Activated CD4-positive, alpha-beta T cell treated with anti-CD3 and anti-CD28 coated beads, Interleukin-2, amount 10 ng/mL, durations not matched to agents 24 days and 14 days (primary cell): ENCODE data around the gene KRTAP4-8. TPM values are rescaled to one million over a fixed set of nuclear protein-coding genes. Genes with fewer than 3 reads are reported as not detected.

ENCODE experiments used
- total RNA-seq: library from RNA; stranded (reverse); gene quantifications from 2 replicates; pipeline ENCODE4 v1.2.3, GENCODE V29; 2022

KRTAP4-8 gene
- total RNA-seq, 1 donor from 2014 or later = not detected

Other genes with a start within 250 kb of the KRTAP4-8 start
- not detected in 2 replicates for gene KRT12, start 230.9 kb downstream of the KRTAP4-8 start, total RNA-seq
- gene KRT20, start 212.9 kb downstream of the KRTAP4-8 start, total RNA-seq = not detected in 2 replicates
- not detected in 2 replicates for gene KRT23, start 160.5 kb downstream of the KRTAP4-8 start, total RNA-seq
- gene KRT39, start 131.2 kb downstream of the KRTAP4-8 start, total RNA-seq = not detected in 2 replicates
- not detected in 2 replicates for gene KRT40, start 113.8 kb downstream of the KRTAP4-8 start, total RNA-seq
- gene KRTAP3-3, start 104.0 kb downstream of the KRTAP4-8 start, total RNA-seq = not detected in 2 replicates
- gene KRTAP3-2, start 98.2 kb downstream of the KRTAP4-8 start, total RNA-seq = not detected in 2 replicates
- not detected in 2 replicates for gene KRTAP3-1, start 89.0 kb downstream of the KRTAP4-8 start, total RNA-seq
- gene KRTAP1-5, start 70.9 kb downstream of the KRTAP4-8 start, total RNA-seq = not detected in 2 replicates
- not detected in 2 replicates for gene KRTAP1-4, start 67.9 kb downstream of the KRTAP4-8 start, total RNA-seq
- not detected in 2 replicates for gene KRTAP1-3, start 63.3 kb downstream of the KRTAP4-8 start, total RNA-seq
- gene KRTAP1-1, start 56.7 kb downstream of the KRTAP4-8 start, total RNA-seq = not detected in 2 replicates
- gene KRTAP2-1, start 50.8 kb downstream of the KRTAP4-8 start, total RNA-seq = not detected in 2 replicates
- not detected in 2 replicates for gene KRTAP2-2, start 42.9 kb downstream of the KRTAP4-8 start, total RNA-seq
- gene KRTAP2-3, start 38.0 kb downstream of the KRTAP4-8 start, total RNA-seq = not detected in 2 replicates
- gene KRTAP2-4, start 32.3 kb downstream of the KRTAP4-8 start, total RNA-seq = not detected in 2 replicates
- gene KRTAP4-7, start 14.0 kb downstream of the KRTAP4-8 start, total RNA-seq = not detected in 2 replicates
- gene KRTAP4-16, start 4.1 kb upstream of the KRTAP4-8 start, total RNA-seq = not detected in 2 replicates
- gene KRTAP4-9, start 7.2 kb upstream of the KRTAP4-8 start, total RNA-seq = not detected in 2 replicates
- not detected in 2 replicates for gene KRTAP4-11, start 20.2 kb upstream of the KRTAP4-8 start, total RNA-seq
- gene KRTAP4-12, start 26.0 kb upstream of the KRTAP4-8 start, total RNA-seq = not detected in 2 replicates
- not detected in 2 replicates for gene KRTAP4-6, start 42.4 kb upstream of the KRTAP4-8 start, total RNA-seq
- not detected in 2 replicates for gene KRTAP4-5, start 51.7 kb upstream of the KRTAP4-8 start, total RNA-seq
- not detected in 2 replicates for gene KRTAP4-4, start 62.6 kb upstream of the KRTAP4-8 start, total RNA-seq
- not detected in 2 replicates for gene KRTAP4-3, start 70.1 kb upstream of the KRTAP4-8 start, total RNA-seq
- gene KRTAP4-2, start 80.1 kb upstream of the KRTAP4-8 start, total RNA-seq = not detected in 2 replicates
- gene KRTAP4-1, start 86.8 kb upstream of the KRTAP4-8 start, total RNA-seq = not detected in 2 replicates
- not detected in 2 replicates for gene KRTAP9-1, start 91.7 kb upstream of the KRTAP4-8 start, total RNA-seq
- gene KRTAP9-2, start 128.5 kb upstream of the KRTAP4-8 start, total RNA-seq = not detected in 2 replicates
- not detected in 2 replicates for gene KRTAP9-3, start 134.3 kb upstream of the KRTAP4-8 start, total RNA-seq
- not detected in 2 replicates for gene KRTAP9-8, start 139.9 kb upstream of the KRTAP4-8 start, total RNA-seq
- gene KRTAP9-4, start 151.5 kb upstream of the KRTAP4-8 start, total RNA-seq = not detected in 2 replicates
- not detected in 2 replicates for gene KRTAP9-9, start 157.2 kb upstream of the KRTAP4-8 start, total RNA-seq
- not detected in 2 replicates for gene KRTAP9-6, start 167.2 kb upstream of the KRTAP4-8 start, total RNA-seq
- gene KRTAP9-7, start 177.6 kb upstream of the KRTAP4-8 start, total RNA-seq = not detected in 2 replicates
- gene KRTAP29-1, start 204.7 kb upstream of the KRTAP4-8 start, total RNA-seq = not detected in 2 replicates
- not detected in 2 replicates for gene KRTAP16-1, start 211.2 kb upstream of the KRTAP4-8 start, total RNA-seq
- gene KRTAP17-1, start 217.6 kb upstream of the KRTAP4-8 start, total RNA-seq = not detected in 2 replicates